DND-41 (cell line): ENCODE results near the gene COX7A2L.
"Not testable (repeated sequence)": the region's sequence is repeated elsewhere in the genome, so short reads cannot be mapped to it uniquely, and the experiment has no call there.

Experiments used
- ATAC-seq: fragments of 200-7000 bp; cut with Tn5 transposase; 3 replicates; pipeline ENCODE4 v1.9.1; 2021; ENCODE audit warnings: low read depth; ENCODE audit not compliant: insufficient read depth
- DNase-seq: peaks from one replicate; pipeline ENCODE4 v3.0.0-alpha.2; 2020
- H2AFZ ChIP-seq: 2 replicates; pipeline ENCODE4 v1.6.0; 2012; ENCODE audit warnings: low read depth, low read length
- H3K27ac ChIP-seq: 2 replicates; pipeline ENCODE4 v1.5.1; 2012; ENCODE audit warnings: low read length, inconsistent platforms
- H3K27me3 ChIP-seq: fragments of 200-600 bp; sonication (generic); 2 replicates; pipeline ENCODE4 v1.6.0; 2012; ENCODE audit warnings: low read length, mild to moderate bottlenecking, inconsistent platforms; ENCODE audit not compliant: insufficient read depth, poor library complexity
- H3K36me3 ChIP-seq: 2 replicates; pipeline ENCODE4 v1.5.1; 2012; ENCODE audit warnings: low read length, inconsistent platforms; ENCODE audit not compliant: insufficient read depth
- H3K4me1 ChIP-seq: 2 replicates; pipeline ENCODE4 v1.5.1; 2012; ENCODE audit warnings: mild to moderate bottlenecking, low read length; ENCODE audit not compliant: insufficient read depth
- H3K4me2 ChIP-seq: 2 replicates; pipeline ENCODE4 v1.6.0; 2012; ENCODE audit warnings: mild to moderate bottlenecking, moderate library complexity, low read length, inconsistent platforms; ENCODE audit not compliant: insufficient read depth
- H3K4me3 ChIP-seq, 2 experiments: fragments of 200-600 bp in 1 of 2; shearing (Covaris generic) in 1 of 2; 2 replicates each; pipeline ENCODE4 v1.5.1; 2012 to 2016; ENCODE audit warnings: inconsistent platforms in 2 of 2, low read length in 2 of 2, mild to moderate bottlenecking in 2 of 2, low read depth in 1 of 2, moderate library complexity in 1 of 2
- H3K79me2 ChIP-seq: 2 replicates; pipeline ENCODE4 v1.6.0; 2012; ENCODE audit warnings: low read length, inconsistent platforms; ENCODE audit not compliant: insufficient read depth
- H3K9ac ChIP-seq: 2 replicates; pipeline ENCODE4 v1.6.0; 2012; ENCODE audit warnings: low read depth, mild to moderate bottlenecking, inconsistent platforms, low read length, moderate library complexity
- H3K9me3 ChIP-seq: 2 replicates; pipeline ENCODE4 v1.5.1; 2012; ENCODE audit warnings: low read length, moderate library complexity, mild to moderate bottlenecking, inconsistent platforms; ENCODE audit not compliant: insufficient read depth, severe bottlenecking
- H4K20me1 ChIP-seq: 2 replicates; pipeline ENCODE4 v1.6.0; 2012; ENCODE audit warnings: low read length; ENCODE audit not compliant: insufficient read depth
- CTCF ChIP-seq: IDR thresholded peaks from 2 replicates; pipeline ENCODE4 v1.5.1; 2012; ENCODE audit warnings: borderline replicate concordance, low read length, moderate library complexity, mild to moderate bottlenecking; ENCODE audit not compliant: poor library complexity, severe bottlenecking; ENCODE audit errors: extremely low read depth
- EZH2 ChIP-seq: IDR thresholded peaks from 3 replicates; pipeline ENCODE4 v1.6.1; 2012; ENCODE audit warnings: borderline replicate concordance, low read depth, mild to moderate bottlenecking, moderate library complexity, low read length, inconsistent platforms; ENCODE audit not compliant: severe bottlenecking

COX7A2L gene

GRCh38 chr2:42383855-42384530, 23.0 kb upstream of the COX7A2L start:
- H3K36me3 ChIP-seq = no peaks in the 10 kb centered on the region
- H3K27ac ChIP-seq = no peak overlapping the region
- H3K27me3 ChIP-seq = no peaks in the 10 kb centered on the region
- TF ChIP-seq CTCF (no peak), EZH2 (no peak)
- no peaks in the 10 kb centered on the region for H4K20me1 ChIP-seq
- ATAC-seq (no peak), DNase-seq (no peak)
- no peak overlapping the region for H3K4me2 ChIP-seq
- no peaks in the 10 kb centered on the region for H3K9me3 ChIP-seq
- no peak overlapping the region for H2AFZ ChIP-seq
- no peak overlapping the region for H3K9ac ChIP-seq
- H3K4me3 ChIP-seq = no peak overlapping the region
- no peaks in the 10 kb centered on the region for H3K4me1 ChIP-seq
- H3K79me2 ChIP-seq = no peaks in the 10 kb centered on the region

GRCh38 chr2:42382144-42382543, 21.1 kb upstream of the COX7A2L start:
- Histone ChIP-seq H3K4me3 (no peak overlapping the region), H3K27me3 (no peaks in the 10 kb centered on the region), H4K20me1 (no peaks in the 10 kb centered on the region), H3K9ac (no peak overlapping the region), H3K4me1 (no peaks in the 10 kb centered on the region), H3K79me2 (no peaks in the 10 kb centered on the region), H3K4me2 (no peak overlapping the region), H3K9me3 (no peaks in the 10 kb centered on the region), H3K27ac (no peak overlapping the region), H2AFZ (no peak overlapping the region), H3K36me3 (no peaks in the 10 kb centered on the region)
- TF ChIP-seq EZH2 = no peak
- TF ChIP-seq CTCF = no peak
- no peak for DNase-seq
- ATAC-seq = no peak

- not testable (repeated sequence) for H3K9ac ChIP-seq, DNase-seq, H3K9me3 ChIP-seq, H2AFZ ChIP-seq, H3K4me1 ChIP-seq, ATAC-seq, H3K4me2 ChIP-seq, H4K20me1 ChIP-seq, H3K36me3 ChIP-seq, H3K27me3 ChIP-seq, H3K4me3 ChIP-seq, H3K79me2 ChIP-seq, H3K27ac ChIP-seq
These were observed 19.0 kb upstream of the COX7A2L start for GRCh38 chr2:42380026-42380425.

GRCh38 chr2:42378415-42378814, 17.4 kb upstream of the COX7A2L start:
- Histone ChIP-seq H3K27me3 (no peaks in the 10 kb centered on the region), H3K79me2 (no peaks in the 10 kb centered on the region), H2AFZ (no peak overlapping the region), H4K20me1 (no peaks in the 10 kb centered on the region), H3K4me3 (no peak overlapping the region), H3K27ac (no peak overlapping the region), H3K9ac (no peak overlapping the region), H3K9me3 (no peaks in the 10 kb centered on the region), H3K36me3 (no peaks in the 10 kb centered on the region), H3K4me1 (no peaks in the 10 kb centered on the region; the same call in 1 of the 2 replicates), H3K4me2 (no peak overlapping the region)
- ATAC-seq = no peak
- no peak for TF ChIP-seq CTCF
- TF ChIP-seq EZH2 = no peak
- DNase-seq = no peak
